ENCODE measurements around the gene DGAT2.

DNA sequence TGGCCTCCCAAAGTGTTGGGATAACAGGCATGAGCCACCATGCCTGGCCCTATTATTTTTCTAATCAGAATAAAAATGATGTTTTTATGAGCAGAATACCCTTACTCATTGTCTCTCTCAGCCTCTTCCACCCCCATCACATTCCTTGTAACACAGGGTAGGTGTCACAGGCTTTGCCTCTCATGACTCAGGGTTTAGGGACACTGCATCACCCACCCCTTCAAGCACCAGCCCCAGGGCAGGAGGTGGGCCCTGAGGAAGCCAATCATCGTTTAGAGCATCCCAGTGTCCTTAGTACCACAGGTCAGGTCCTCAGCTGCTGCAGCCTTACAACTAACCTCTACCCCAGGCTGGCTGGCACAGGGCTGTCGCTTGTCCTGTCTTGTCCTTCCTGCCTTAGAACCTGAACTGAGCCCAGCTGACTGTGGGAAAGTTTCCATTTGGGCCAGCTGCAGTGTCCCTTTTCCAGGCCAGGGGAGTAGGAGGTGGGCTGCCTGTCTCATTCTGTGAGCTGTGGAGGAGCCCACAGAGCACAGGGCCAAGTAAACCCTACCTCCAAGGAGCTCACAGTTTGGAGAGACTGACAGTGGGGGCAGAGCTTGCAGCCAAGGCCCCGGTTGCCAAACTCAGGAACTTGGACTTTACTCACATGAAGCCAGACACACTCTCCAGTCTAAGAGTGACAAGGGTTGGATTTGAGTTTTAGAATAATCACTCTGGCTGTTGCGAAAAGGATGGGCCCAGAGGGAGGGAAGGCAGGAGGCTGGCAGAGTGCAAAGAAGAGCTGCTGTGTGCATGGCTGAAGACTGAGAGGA is 26.9 kb downstream of the DGAT2 start:
- TF ChIP-seq, protein P1, sequence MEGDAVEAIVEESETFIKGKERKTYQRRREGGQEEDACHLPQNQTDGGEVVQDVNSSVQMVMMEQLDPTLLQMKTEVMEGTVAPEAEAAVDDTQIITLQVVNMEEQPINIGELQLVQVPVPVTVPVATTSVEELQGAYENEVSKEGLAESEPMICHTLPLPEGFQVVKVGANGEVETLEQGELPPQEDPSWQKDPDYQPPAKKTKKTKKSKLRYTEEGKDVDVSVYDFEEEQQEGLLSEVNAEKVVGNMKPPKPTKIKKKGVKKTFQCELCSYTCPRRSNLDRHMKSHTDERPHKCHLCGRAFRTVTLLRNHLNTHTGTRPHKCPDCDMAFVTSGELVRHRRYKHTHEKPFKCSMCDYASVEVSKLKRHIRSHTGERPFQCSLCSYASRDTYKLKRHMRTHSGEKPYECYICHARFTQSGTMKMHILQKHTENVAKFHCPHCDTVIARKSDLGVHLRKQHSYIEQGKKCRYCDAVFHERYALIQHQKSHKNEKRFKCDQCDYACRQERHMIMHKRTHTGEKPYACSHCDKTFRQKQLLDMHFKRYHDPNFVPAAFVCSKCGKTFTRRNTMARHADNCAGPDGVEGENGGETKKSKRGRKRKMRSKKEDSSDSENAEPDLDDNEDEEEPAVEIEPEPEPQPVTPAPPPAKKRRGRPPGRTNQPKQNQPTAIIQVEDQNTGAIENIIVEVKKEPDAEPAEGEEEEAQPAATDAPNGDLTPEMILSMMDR (IDR thresholded peaks at IDR 0.05) = no peak
- TF ChIP-seq POLR2A (IDR thresholded peaks at IDR 0.05) (no peak), EP300 (IDR thresholded peaks at IDR 0.05) (no peak)
